Neuronal stem cell (in vitro differentiated cells): ENCODE data around the gene MICB.

Experiments used
- DNase-seq: peaks from one replicate; pipeline ENCODE4 v3.0.0-alpha.2; 2013; ENCODE audit warnings: low spot score
- H2AFZ ChIP-seq: one replicate; pipeline ENCODE4 v1.6.1; 2013; ENCODE audit warnings: mild to moderate bottlenecking, low read length, inconsistent platforms
- H2AK5ac ChIP-seq: 2 replicates; pipeline ENCODE4 v1.6.1; 2013; ENCODE audit warnings: low read depth, mild to moderate bottlenecking, inconsistent platforms, low read length, moderate library complexity, mixed read lengths
- H2BK120ac ChIP-seq: 2 replicates; pipeline ENCODE4 v1.6.1; 2013; ENCODE audit warnings: low read depth, mild to moderate bottlenecking, inconsistent platforms, low read length, moderate library complexity, mixed read lengths
- H2BK12ac ChIP-seq: one replicate; pipeline ENCODE4 v1.6.1; 2013; ENCODE audit warnings: low read length, inconsistent platforms
- H2BK15ac ChIP-seq: 2 replicates; pipeline ENCODE4 v1.6.1; 2013; ENCODE audit warnings: mild to moderate bottlenecking, low read length, inconsistent platforms, mixed read lengths
- H2BK5ac ChIP-seq: one replicate; pipeline ENCODE4 v1.6.1; 2013; ENCODE audit warnings: inconsistent platforms, mild to moderate bottlenecking, low read length, moderate library complexity
- H3K14ac ChIP-seq: one replicate; pipeline ENCODE4 v1.6.1; 2013; ENCODE audit warnings: low read length, inconsistent platforms
- H3K18ac ChIP-seq: 2 replicates; pipeline ENCODE4 v1.6.1; 2013; ENCODE audit warnings: low read length, inconsistent platforms
- H3K23ac ChIP-seq: 2 replicates; pipeline ENCODE4 v1.6.1; 2013; ENCODE audit warnings: low read depth, mild to moderate bottlenecking, mixed read lengths, low read length, inconsistent platforms; ENCODE audit not compliant: poor library complexity
- H3K27ac ChIP-seq: replicated peaks from 3 replicates; pipeline ENCODE4 v1.5.1; 2013; ENCODE audit warnings: low read length, inconsistent platforms
- H3K27me3 ChIP-seq, 3 experiments: 2 replicates each; pipeline ENCODE4 v1.6.1; 2013; ENCODE audit warnings: low read length in 3 of 3, mild to moderate bottlenecking in 2 of 3, inconsistent platforms in 1 of 3, low read depth in 1 of 3, mixed read lengths in 1 of 3, moderate library complexity in 1 of 3; ENCODE audit not compliant: control insufficient read depth in 3 of 3, insufficient read depth in 3 of 3
- H3K36me3 ChIP-seq, 2 donors: replicated peaks in 1 of 2; 2 replicates each; pipeline ENCODE4 v1.6.1; 2013; ENCODE audit warnings: low read length in 2 of 2; ENCODE audit not compliant: control insufficient read depth in 2 of 2, insufficient read depth in 2 of 2
- H3K4ac ChIP-seq: 2 replicates; pipeline ENCODE4 v1.6.1; 2013; ENCODE audit warnings: inconsistent platforms, mild to moderate bottlenecking, low read length, moderate library complexity
- H3K4me1 ChIP-seq, 2 donors: 1 replicate in 1 of 2; 2 replicates in 1 of 2; pipeline ENCODE4 v1.6.1; 2013; ENCODE audit warnings: low read length in 2 of 2, low read depth in 1 of 2; ENCODE audit not compliant: control insufficient read depth in 2 of 2, insufficient read depth in 1 of 2
- H3K4me2 ChIP-seq: one replicate; pipeline ENCODE4 v1.6.1; 2013; ENCODE audit warnings: mild to moderate bottlenecking, low read length, inconsistent platforms; ENCODE audit not compliant: insufficient read depth, poor library complexity, severe bottlenecking
- H3K4me3 ChIP-seq, 2 donors: 2 replicates each; pipeline ENCODE4 v1.5.1; 2013; ENCODE audit warnings: low read length in 2 of 2, mild to moderate bottlenecking in 2 of 2, inconsistent platforms in 1 of 2, moderate library complexity in 1 of 2
- H3K79me1 ChIP-seq: one replicate; pipeline ENCODE4 v1.6.1; 2013; ENCODE audit warnings: low read depth, mild to moderate bottlenecking, inconsistent platforms, low read length, moderate library complexity
- H3K9ac ChIP-seq: one replicate; pipeline ENCODE4 v1.6.1; 2013; ENCODE audit warnings: mild to moderate bottlenecking, low read depth, low read length, inconsistent platforms; ENCODE audit not compliant: poor library complexity
- H3K9me3 ChIP-seq, 2 donors: replicated peaks in 1 of 2; 2 replicates each; pipeline versions ENCODE3 to v1.6.1; 2013; ENCODE audit warnings: low read length in 2 of 2, mild to moderate bottlenecking in 2 of 2, inconsistent platforms in 1 of 2, low read depth in 1 of 2, mixed read lengths in 1 of 2, moderate library complexity in 1 of 2; ENCODE audit not compliant: control insufficient read depth in 2 of 2, insufficient read depth in 1 of 2
- H4K8ac ChIP-seq: one replicate; pipeline ENCODE4 v1.6.1; 2013; ENCODE audit warnings: low read depth, mild to moderate bottlenecking, inconsistent platforms, low read length, moderate library complexity
- H4K91ac ChIP-seq: one replicate; pipeline ENCODE4 v1.6.1; 2013; ENCODE audit warnings: low read length, low read depth, mild to moderate bottlenecking, inconsistent platforms; ENCODE audit not compliant: poor library complexity
- WGBS, 2 donors: extraction: QIAGEN DNeasy Blood & Tissue Kit; methylation state at CpG; one replicate each; pipeline ENCODE4 v1.1.7; 2013; ENCODE audit warnings: missing lambda C conversion rate in 2 of 2, mixed read lengths in 1 of 2; ENCODE audit not compliant: insufficient read length in 2 of 2, insufficient replicate concordance in 1 of 2; ENCODE audit errors: extremely low coverage in 2 of 2; 5-methylcytosine and 5-hydroxymethylcytosine counted together

The MICB gene

GRCh38 chr6:31471711-31472110, 26.2 kb upstream of the MICB start:
- H2AFZ ChIP-seq: no peak overlapping the region
- no peak overlapping the region for H3K4me3 ChIP-seq
- no peak for DNase-seq
- no peak overlapping the region for H3K14ac ChIP-seq
- no peak overlapping the region for H2BK5ac ChIP-seq
- no peak overlapping the region for H3K4ac ChIP-seq
- no peak overlapping the region for H3K18ac ChIP-seq
- H3K79me1 ChIP-seq: no peaks in the 10 kb centered on the region
- H3K27me3 ChIP-seq: peaks cover 0 to 75% (median 2%) of the 10 kb centered on the region in 3 experiments
- no CpG with 5 or more reads among the region's 2 CpGs for WGBS, 2 donors
- H4K91ac ChIP-seq: no peak overlapping the region
- no peak overlapping the region for H2BK12ac ChIP-seq
- no peak overlapping the region for H3K23ac ChIP-seq
- no peak overlapping the region for H3K4me2 ChIP-seq
- peaks cover 0 to 1% of the 10 kb centered on the region in 2 donors for H3K9me3 ChIP-seq
- no peak overlapping the region for H2BK120ac ChIP-seq
- no peak overlapping the region for H3K9ac ChIP-seq
- no peak overlapping the region for H2BK15ac ChIP-seq
- H3K27ac ChIP-seq: no peak overlapping the region
- H3K4me1 ChIP-seq: peaks cover 5 to 8% of the 10 kb centered on the region in 2 donors
- H4K8ac ChIP-seq: no peak overlapping the region
- H2AK5ac ChIP-seq: no peak overlapping the region
- no peaks in the 10 kb centered on the region for H3K36me3 ChIP-seq

DNA sequence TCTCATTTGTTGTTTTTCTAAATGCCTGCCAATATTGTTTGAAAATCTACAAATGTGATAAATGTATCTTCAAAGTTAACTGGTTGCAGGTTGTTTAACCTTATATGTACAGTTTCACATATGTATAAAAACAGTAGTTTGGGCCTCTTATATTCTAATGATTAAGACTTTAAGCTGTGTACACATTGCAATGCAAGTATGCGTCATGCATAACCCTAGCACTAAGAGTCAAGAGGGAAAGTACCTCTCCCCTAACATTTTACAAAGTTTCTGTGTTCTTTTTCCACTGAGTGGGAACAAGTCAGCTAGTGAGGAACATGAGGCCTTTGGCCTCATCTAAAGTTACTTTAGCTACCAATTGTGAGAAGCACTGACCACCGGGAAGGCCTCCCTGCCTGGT, 25.7 kb upstream of the MICB start:
- Histone ChIP-seq H3K9ac (no peak overlapping the region), H3K9me3 (peaks cover 0 to 1% of the 10 kb centered on the region in 2 donors), H3K4ac (no peak overlapping the region), H2BK15ac (no peak overlapping the region), H3K79me1 (no peaks in the 10 kb centered on the region), H3K4me1 (peaks cover 0 to 2% of the 10 kb centered on the region in 2 donors), H3K18ac (no peak overlapping the region), H2BK5ac (no peak overlapping the region), H2AFZ (no peak overlapping the region), H3K23ac (no peak overlapping the region), H4K91ac (no peak overlapping the region), H3K4me3 (no peak overlapping the region), H3K36me3 (no peaks in the 10 kb centered on the region), H3K27me3 (peaks cover 0 to 76% (median 2%) of the 10 kb centered on the region in 3 experiments), H4K8ac (no peak overlapping the region), H3K4me2 (no peak overlapping the region), H2BK12ac (no peak overlapping the region), H2AK5ac (no peak overlapping the region), H3K14ac (no peak overlapping the region), H2BK120ac (no peak overlapping the region), H3K27ac (no peak overlapping the region)
- no peak for DNase-seq
- WGBS, 2 donors: no CpG with 5 or more reads among the region's 2 CpGs

GRCh38 chr6:31473244-31473643, 24.7 kb upstream of the MICB start:
- no CpG with 5 or more reads among the region's 4 CpGs for WGBS, 2 donors
- no peaks in the 10 kb centered on the region for H3K79me1 ChIP-seq
- H2AFZ ChIP-seq: no peak overlapping the region
- H3K14ac ChIP-seq: no peak overlapping the region
- no peak overlapping the region for H2BK15ac ChIP-seq
- H3K9ac ChIP-seq: no peak overlapping the region
- H3K9me3 ChIP-seq: peaks cover 0 to 1% of the 10 kb centered on the region in 2 donors
- no peak overlapping the region for H2BK120ac ChIP-seq
- H3K4me1 ChIP-seq: no peaks in the 10 kb centered on the region
- no peak overlapping the region for H3K27ac ChIP-seq
- no peak overlapping the region for H4K91ac ChIP-seq
- no peak overlapping the region for H3K4me2 ChIP-seq
- no peak overlapping the region for H3K4me3 ChIP-seq
- no peak overlapping the region for H3K4ac ChIP-seq
- no peak overlapping the region for H3K18ac ChIP-seq
- peaks cover 0 to 78% (median 2%) of the 10 kb centered on the region in 3 experiments for H3K27me3 ChIP-seq
- no peak overlapping the region for H4K8ac ChIP-seq
- H3K36me3 ChIP-seq: no peaks in the 10 kb centered on the region
- no peak overlapping the region for H2BK5ac ChIP-seq
- no peak for DNase-seq
- no peak overlapping the region for H2BK12ac ChIP-seq
- H2AK5ac ChIP-seq: no peak overlapping the region
- H3K23ac ChIP-seq: no peak overlapping the region

DNA sequence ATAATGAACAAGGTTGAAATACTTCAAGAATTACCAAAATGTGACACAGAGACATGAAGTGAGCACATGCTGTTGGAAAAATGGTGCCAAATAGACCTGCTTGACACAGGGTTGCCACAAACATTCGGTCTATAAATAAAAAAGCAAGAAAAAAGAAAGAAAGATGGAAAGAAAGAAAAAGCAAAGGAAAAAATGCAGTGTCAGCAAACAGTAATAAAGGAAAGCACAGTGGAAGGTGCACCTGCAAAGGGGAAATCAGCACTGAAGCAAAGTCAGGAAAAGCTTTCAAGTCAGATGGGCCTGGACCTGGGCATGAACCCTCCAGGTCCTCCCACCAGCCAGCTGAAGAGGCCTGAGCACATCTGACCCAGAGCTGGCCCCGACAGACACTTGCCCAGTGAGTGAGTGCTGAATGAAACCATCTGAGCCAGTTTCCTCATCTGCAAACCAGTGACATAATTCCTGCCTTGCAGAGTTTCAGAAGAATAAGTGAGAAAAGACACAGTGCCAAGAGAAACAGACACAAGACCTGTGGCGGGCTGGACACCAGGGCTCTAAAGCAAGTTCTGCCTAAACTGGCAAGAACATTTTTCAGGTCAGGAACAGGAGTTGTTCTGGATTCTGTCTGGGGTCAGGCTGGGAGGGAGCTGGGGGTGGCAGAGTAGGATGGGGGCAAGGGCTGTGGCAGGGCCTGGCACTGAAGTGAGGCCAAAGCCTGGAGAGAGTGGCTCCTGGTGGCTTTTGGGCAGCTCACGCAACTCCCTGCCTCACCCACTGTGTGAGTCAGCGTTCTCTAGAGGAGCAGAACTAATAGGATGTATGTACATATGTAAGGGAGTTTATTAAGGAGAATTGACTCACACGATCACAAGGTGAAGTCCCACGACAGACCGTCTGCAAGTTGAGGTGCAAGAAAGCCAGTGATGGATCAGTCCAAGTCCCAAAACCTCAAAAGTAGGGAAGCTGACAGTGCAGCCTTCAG, 23.9 kb upstream of the MICB start:
- Histone ChIP-seq H2BK12ac (no peak overlapping the region), H3K27me3 (peaks cover 0 to 80% (median 2%) of the 10 kb centered on the region in 3 experiments), H3K9me3 (peaks cover 0 to 1% of the 10 kb centered on the region in 2 donors), H3K23ac (no peak overlapping the region), H3K9ac (no peak overlapping the region), H2BK15ac (no peak overlapping the region), H4K91ac (no peak overlapping the region), H2BK120ac (no peak overlapping the region), H3K4me2 (no peak overlapping the region), H3K18ac (peak overlapping the region; percentile 39), H3K4ac (no peak overlapping the region), H3K36me3 (no peaks in the 10 kb centered on the region), H3K4me1 (peaks cover 0 to under 1% of the 10 kb centered on the region in 2 donors), H3K79me1 (no peaks in the 10 kb centered on the region), H2BK5ac (no peak overlapping the region), H2AFZ (no peak overlapping the region), H2AK5ac (no peak overlapping the region), H3K14ac (no peak overlapping the region), H4K8ac (no peak overlapping the region), H3K4me3 (no peak overlapping the region), H3K27ac (no peak overlapping the region)
- DNase-seq: no peak
- WGBS, 2 donors: no CpG with 5 or more reads among the region's 8 CpGs
